ENCODE measurements around the gene VARS1.
A peak's percentile ranks its signal among the peaks of the same experiment; 100 is the strongest.

Gene VARS1

DNA sequence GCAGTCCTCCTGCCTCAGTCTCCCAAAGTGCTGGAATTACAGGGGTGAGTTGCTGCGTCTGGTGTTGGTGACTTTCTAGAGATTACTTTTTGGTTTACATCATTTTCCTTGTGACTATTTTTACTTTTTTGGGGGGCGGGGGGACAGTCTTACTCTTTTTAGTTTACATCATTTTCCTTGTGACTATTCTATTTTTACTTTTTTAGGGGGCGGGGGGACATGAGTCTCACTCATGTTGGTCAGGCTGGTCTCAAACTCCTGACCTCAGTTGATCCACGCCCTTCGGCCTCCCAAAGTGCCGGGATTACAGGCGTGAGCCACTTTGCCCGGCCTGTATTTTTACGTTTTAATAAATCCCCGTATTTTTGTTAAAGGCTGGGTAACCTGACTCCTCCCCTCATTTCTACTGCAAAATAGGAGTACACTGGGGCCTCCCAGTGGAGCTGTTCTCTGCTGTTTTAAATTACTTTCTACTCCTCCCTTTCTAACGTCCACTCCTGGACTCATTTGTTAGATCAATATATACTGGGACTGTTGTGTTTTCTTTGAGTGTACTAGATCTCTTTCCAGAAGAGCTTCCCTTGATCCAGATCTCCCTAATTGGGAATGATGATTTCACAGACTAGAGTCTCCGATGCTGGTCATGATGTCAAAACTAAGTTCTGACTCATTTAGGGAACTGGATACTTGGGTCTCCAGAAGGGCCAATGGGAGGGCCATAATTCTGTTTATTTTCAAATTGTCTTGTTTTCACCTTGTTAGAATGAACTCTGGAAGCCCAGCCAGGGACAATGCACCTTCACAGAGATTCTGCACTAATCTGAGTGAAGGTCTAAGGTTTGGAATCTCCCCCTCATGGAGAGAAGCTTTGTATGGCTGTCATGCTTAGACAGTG lies 41.2 kb upstream of the VARS1 start:
- CTCF ChIA-PET: interaction anchor here (1.3 to 1.7 kb wide), 5 partner anchors 9 to 52 kb away, joined by 3 to 5 read pairs (median 3); partner anchors contain the start of gene LSM2
- no peak for DNase-seq (ENCODE audit: extremely low spot score)
- TF ChIP-seq, protein P1, sequence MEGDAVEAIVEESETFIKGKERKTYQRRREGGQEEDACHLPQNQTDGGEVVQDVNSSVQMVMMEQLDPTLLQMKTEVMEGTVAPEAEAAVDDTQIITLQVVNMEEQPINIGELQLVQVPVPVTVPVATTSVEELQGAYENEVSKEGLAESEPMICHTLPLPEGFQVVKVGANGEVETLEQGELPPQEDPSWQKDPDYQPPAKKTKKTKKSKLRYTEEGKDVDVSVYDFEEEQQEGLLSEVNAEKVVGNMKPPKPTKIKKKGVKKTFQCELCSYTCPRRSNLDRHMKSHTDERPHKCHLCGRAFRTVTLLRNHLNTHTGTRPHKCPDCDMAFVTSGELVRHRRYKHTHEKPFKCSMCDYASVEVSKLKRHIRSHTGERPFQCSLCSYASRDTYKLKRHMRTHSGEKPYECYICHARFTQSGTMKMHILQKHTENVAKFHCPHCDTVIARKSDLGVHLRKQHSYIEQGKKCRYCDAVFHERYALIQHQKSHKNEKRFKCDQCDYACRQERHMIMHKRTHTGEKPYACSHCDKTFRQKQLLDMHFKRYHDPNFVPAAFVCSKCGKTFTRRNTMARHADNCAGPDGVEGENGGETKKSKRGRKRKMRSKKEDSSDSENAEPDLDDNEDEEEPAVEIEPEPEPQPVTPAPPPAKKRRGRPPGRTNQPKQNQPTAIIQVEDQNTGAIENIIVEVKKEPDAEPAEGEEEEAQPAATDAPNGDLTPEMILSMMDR (IDR thresholded peaks at IDR 0.05; ENCODE audit: control extremely low read depth, extremely low read depth, low read depth, missing control alignments): no peak
- POLR2A ChIA-PET: interaction anchor here (0.6 to 3.9 kb wide), 11 partner anchors 9 to 359 kb away, joined by 3 to 30 read pairs (median 7); partner anchors contain the start of genes ABHD16A, HSPA1A, HSPA1B and HSPA1L

DNA sequence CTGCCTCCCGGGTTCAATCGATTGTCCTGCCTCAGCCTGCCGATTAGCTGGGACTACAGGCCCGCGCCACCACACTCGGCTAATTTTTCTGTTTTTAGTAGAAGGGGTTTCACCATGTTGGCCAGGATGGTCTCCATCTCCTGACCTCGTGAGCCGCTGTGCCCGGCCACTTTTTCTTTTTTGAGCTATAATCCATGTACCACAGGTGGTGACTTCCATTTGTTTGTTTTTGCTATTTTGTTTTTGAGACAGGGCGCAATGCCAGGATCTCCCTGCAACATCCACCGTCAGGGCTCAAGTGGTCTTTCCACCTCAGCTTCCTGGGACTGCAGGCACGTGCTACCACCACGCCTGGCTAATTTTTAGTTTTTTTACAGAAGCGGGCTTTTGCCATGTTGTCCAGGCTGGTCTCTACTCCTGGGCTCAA lies 40.5 kb upstream of the VARS1 start:
- TF ChIP-seq, protein P1 (IDR thresholded peaks at IDR 0.05; ENCODE audit: control extremely low read depth, extremely low read depth, low read depth, missing control alignments): no peak
- DNase-seq (ENCODE audit: extremely low spot score): no peak
- CTCF ChIA-PET: interaction anchor here (1.4 to 1.5 kb wide), 2 partner anchors 10 to 53 kb away, joined by 3 read pairs; no protein-coding TSS in a partner anchor
- POLR2A ChIA-PET: interaction anchor here (0.6 to 3.9 kb wide), 11 partner anchors 9 to 360 kb away, joined by 3 to 30 read pairs (median 7); partner anchors contain the start of genes ABHD16A, HSPA1A, HSPA1B and HSPA1L

DNA sequence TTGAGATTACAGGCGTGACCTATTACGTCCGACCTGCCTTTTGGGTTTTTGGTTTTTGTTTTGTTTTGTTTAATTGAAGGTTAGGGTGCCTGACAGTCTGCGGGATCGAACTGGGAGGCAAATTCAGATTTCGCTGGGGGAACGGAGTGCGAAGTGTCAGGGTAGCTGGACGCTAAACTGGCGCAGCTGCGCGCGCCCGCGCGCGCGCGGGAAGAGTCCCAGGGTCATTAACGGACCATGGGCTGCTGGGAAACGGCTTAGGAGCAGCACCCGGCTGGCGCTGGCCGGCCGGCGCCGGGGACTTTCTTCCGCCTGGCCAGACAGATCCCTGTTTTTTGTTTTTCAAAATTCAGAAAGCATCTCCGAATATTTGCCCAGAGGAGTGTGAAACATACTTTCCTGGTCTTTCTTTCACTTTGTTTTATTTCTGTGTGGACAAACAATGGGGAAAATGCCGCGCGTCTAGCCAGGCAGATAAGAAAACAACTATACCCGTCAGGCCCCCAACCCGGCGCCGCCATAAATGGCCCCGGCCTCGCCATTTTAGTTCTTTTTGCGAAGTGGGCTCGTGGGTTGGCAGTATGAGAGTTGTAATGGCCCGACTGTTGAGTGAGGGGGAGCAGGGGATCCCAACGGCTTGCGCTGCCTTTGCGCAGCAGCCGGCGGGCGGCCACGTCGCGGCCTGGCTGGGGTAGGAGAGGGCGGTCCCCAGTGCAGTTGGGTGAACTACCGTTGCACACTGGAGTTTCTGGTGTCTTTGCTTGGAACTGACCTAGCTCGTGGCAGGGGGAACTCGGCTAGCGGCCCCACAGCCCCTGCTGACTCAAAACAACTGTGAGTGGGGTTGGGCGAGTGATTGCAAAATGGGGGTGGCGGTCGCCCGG lies 39.1 kb upstream of the VARS1 start:
- peak; percentile 86 for DNase-seq (ENCODE audit: extremely low spot score)
- TF ChIP-seq, protein P1 (IDR thresholded peaks at IDR 0.05; ENCODE audit: control extremely low read depth, extremely low read depth, low read depth, missing control alignments): no peak
- ChIA-PET POLR2A (interaction anchor here (0.6 to 3.7 kb wide), 8 partner anchors 17 to 131 kb away, joined by 3 to 30 read pairs (median 4); partner anchors contain the start of genes ABHD16A, HSPA1A, HSPA1L and NEU1), CTCF (no interaction called here)

DNA sequence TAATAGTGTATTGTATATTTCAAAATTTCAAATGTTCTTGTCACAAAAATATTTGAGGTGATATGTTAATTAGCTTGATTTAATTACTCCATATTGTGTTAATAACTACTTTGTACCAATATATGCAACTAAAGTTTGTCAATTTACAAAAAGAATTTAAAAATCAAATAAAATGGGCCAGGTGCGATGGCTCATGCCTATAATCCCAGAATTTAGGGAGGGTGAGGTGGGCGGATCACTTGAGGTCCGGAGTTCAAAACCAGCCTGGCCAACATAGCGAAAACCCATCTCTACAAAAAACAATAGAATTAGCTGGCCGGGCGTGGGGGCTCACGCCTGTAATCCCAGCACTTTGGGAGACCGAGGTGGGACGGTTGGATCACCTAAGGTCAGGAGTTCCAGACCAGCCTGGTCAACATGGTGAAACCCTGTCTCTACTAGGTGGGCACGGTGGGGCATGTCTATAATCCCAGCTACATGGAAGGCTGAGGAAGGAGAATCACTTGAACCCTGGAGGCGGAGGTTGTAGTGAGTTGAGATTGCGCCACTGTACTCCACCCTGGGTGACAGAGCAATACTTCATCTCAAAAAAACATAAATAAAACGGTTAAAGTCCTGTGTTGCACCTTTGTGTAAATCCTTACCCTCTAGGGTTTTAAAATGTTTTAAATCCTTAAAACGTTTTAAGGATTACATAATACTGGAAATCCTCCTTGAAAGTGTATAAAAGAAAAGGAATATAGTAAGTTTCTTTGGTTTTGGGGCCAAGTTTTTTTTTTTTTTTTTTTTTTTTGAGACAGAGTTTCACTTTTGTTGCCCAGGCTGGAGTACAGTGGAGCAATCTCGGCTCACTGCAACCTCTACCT lies 36.0 kb upstream of the VARS1 start:
- TF ChIP-seq, protein P1 (IDR thresholded peaks at IDR 0.05; ENCODE audit: control extremely low read depth, extremely low read depth, low read depth, missing control alignments): no peak
- POLR2A ChIA-PET: interaction anchor here (0.6 to 2.1 kb wide), 5 partner anchors 17 to 168 kb away, joined by 3 to 14 read pairs (median 3); partner anchors contain the start of genes DXO, HSPA1A, HSPA1L and NEU1
- no peak for DNase-seq (ENCODE audit: extremely low spot score)
- CTCF ChIA-PET: interaction anchor here (0.6 to 2.0 kb wide), 8 partner anchors 23 to 337 kb away, joined by 3 to 7 read pairs (median 4); partner anchors contain the start of genes LSM2, LY6G5C and VARS1

DNA sequence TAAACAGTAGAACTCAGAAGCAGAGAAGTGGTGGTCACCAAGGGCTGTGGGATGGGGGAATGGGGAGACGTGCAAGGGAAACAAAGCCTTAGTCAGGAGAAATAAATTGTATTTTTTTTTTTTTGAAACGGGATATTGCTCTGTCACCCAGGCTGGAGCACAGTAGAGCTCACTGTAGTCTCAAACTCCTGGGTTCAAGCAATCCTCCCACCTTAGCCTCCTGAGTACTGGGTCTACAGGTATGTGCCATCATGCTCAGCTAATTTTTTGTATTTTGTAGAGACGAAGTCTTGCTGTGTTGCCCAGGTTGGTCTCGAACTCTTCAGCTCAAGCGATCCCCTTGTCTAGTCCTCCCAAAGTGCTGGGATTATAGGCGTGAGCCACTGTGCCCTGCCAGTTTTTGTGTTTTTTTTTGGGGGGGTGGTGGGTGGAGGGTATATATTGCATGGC lies 35.4 kb upstream of the VARS1 start:
- ChIA-PET POLR2A (interaction anchor here (0.6 to 2.1 kb wide), 9 partner anchors 16 to 299 kb away, joined by 3 to 14 read pairs (median 6); partner anchors contain the start of genes DXO, HSPA1A, HSPA1L and LY6G6C), CTCF (interaction anchor here (0.6 to 2.0 kb wide), 20 partner anchors 8 to 336 kb away, joined by 3 to 7 read pairs (median 4); partner anchors contain the start of genes ABHD16A, ATP6V1G2, DDX39B and LSM2)
- no peak for DNase-seq (ENCODE audit: extremely low spot score)
- TF ChIP-seq, protein P1 (IDR thresholded peaks at IDR 0.05; ENCODE audit: control extremely low read depth, extremely low read depth, low read depth, missing control alignments): no peak
